NCI-H2196 (cell line): ENCODE data around the gene DYRK4.
A peak's percentile ranks its signal among the peaks of the same experiment; 100 is the strongest.

Source experiments
- DNase-seq: peaks from one replicate; lab custom pipeline; 2025; ENCODE audit not compliant: unreplicated experiment; lab: John Stamatoyannopoulos, UW

The DYRK4 gene

DNA sequence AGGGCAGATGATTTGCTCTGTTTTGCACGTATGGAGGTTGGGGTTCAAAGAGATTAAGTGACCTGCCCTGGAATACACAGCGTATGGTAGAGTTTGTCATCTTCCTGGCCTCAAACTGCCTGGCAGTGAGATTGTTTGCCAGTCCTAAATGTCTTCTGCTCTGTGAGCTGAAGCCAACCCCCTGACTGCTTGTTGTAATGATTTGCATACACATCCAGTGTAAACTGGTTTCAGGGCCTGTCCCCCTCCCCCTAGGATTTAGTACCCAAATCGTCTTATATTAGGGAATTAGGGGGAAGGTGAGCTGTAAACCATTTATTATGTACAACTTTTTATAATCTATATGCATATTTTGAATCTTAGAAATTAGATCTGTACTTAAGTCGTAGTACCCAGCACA lies 48.5 kb downstream of the DYRK4 start:
- DNase-seq, result no peak

DNA sequence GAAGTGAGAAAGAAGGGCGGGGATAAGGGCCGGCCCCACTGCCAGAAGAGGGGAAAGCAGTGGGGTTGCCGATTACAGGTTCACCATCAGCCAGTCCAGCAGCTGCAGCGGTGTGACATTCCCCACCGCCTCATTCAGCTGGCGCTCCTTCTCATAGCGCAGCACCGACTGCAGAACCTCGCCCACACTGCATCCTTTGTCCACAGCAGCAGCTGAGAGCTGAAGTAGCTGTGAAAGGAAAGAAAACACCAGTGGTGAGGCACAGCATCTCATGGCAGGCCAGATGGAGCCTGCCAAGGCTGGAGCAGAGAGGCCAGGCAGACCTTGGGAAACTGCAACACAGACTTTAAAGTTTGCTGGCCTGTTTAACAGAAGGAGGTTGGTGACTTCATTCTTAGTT lies 53.7 kb downstream of the DYRK4 start:
- DNase-seq, result no peak

DNA sequence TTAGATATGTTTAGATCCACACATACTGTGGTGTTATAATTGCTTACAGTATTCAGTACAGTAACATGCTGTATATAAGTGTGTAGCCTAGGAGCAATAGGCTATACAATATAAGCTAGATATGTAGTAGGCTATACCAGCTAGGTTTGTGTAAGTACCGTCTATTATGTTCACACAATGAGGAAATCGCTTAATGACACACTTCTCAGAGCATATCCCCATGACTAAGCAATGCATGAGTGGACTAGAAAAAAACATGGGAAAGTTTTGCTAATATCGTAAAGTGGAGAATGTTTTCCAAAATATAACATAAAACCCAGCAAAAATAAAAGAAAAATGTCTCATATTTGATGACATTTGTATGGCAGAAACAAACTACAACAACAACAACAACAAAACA lies 59.5 kb downstream of the DYRK4 start:
- no peak for DNase-seq

DNA sequence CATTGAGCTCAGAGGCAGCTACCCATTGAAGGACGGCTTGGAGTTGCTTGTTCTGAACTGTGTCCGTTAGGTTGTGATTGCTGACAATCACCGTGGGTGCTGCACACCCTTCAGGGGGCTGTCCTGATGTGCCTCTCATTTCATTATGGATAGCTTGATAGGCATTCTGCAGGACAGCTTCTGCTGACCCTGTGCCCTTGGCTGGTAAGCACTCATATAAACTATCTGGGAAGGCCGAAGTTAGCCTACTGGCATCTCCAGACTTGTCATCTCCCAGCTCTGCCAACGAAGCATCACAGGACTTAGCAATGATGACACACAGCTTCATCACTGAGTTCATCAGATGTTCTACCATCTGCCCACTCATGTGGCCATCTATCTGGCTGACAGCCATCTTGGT lies 64.5 kb downstream of the DYRK4 start:
- DNase-seq, result no peak

DNA sequence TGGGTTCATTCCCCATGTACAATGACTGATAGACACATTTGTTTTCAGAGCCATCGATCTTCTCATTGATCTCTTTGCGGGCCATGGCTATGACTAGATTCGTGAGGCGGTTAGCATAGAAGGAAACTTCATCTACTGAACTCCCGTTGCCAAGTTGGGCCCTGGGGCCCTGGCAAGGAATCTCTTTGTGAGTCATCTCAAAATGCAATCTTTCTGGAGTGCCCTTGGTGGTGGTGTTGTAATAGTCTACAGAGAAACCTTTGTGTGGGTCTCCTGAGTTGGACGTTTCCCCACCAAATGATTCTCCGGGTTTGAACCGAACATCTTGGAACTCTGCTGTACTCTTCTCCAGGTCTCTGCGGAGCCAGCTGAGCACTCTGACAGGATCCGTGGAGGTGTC lies 66.4 kb downstream of the DYRK4 start:
- no peak for DNase-seq

DNA sequence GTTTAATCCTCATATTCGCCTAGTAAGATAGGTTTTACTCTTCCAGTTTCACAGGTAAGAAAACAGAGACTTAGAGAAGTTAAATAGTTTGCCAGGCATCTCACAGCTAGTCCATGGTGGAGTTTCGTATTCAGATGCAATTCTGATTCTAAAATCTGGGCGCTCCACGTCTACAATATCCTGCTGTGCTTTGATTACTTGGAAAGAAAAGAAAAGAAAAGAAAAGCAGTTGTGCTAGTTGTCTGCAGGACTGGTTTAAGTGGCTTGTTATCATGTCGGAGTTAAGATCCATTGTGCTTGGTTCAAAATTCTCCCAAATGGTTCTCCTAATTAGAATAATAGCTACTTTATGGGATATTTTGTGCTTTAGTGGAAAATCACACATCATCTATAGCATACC lies 68.3 kb downstream of the DYRK4 start:
- no peak for DNase-seq

DNA sequence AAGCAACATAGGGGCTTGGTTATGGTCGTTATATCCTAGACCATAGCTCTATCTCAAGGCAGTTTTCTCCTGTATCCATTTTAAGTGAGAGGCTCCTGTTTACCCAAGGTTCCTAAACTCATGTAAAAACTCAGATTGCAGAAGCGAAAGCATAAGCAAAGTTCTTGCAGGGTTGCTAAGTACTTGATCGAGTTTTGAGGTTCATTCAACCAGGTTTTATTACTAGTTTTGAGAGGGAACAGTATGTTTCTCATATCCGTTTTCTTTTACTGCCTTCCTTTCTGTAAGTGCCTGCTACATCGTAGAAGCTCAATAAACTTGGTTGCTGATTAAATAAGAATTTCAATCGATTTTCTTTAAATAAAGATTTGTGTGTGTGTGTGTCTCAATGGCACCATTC lies 81.7 kb downstream of the DYRK4 start:
- no peak for DNase-seq

DNA sequence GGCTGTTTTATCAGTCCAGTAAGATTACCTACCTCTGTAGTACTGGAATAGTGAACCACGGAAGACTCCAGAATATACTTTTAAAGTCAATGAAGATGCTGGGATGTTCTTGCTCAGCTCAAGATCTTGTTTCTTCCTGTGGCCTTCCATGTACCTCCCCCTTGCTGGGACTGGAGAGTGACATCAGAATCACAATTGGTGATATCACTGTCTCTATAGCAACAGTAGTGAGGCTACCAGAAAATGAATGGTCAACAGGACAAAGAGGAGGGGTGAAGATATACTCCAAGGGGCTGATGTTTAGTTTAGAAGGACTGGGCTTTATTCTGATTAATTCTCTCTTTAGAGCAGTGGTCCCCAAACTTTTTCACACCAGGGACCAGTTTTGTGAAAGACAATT lies 83.0 kb downstream of the DYRK4 start:
- DNase-seq, result no peak

DNA sequence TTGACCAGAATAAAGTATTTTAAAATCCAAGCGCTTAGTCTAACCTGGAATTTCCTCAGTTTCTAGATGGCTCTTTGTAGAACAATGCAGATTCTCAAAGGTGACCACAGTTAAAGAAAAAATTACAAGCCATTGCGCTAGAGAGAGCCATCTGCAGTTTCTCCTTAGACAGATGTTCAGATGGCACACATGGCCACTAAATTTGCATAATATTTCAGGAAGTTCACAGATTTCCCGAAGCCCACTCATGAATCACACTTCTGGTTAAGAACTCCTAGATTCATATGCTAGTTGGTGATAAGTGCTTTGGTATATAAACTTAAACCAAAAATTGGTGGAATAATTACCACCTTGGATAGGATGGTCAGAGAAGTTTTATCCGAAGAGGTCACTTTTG lies 86.1 kb downstream of the DYRK4 start:
- DNase-seq, result no peak

DNA sequence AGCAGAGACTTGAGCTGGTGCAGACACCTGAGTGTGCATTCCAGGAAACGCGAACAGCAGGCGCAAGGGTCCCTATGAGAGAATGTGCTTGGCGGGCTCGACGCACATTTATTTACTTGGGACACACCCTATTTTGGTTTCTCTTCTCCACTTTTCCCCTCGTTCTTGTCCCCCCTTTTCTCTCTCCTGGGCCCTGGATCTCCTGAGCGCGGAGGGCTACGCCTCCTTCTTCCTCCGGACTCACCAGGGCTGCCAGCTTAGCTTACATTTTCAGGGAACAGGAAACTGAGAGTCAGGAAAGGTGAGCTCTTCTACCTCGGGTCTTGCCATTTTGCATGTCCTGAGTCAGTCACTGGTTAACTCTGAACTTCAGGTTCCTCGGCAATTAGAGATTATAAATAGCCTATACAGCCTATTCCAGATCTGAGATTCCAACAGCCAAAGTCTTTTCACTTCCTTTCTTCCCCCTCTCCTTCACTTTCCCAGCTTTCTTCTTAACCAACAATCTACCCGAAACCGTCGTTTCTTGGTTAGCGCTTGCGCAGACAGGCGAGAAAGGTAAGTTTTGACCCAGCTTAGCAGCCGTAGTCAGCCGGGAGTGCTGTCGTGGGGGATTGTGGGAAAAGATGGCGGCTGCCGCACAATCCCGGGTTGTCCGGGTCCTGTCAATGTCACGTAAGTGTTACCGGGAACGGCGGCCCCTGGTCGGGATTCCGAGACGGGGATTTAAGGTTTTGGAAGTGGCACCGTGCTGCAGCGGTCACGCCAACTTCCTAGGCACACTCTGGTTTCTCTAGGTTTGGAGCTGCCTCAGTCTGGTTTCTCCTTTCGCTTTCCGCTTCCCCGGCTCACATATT lies 86.7 kb downstream of the DYRK4 start, which contains the start of the genes AKAP3 and NDUFA9:
AKAP3 (minus strand) TSS at position 551 of the 857 bp plus-strand sequence. CDS start 10,855 bp downstream, outside the sequence.
NDUFA9 (plus strand) TSS at position 614 of the 857 bp plus-strand sequence; CDS start at position 627, 13 bp downstream.
- DNase-seq, result peak; percentile 44

DNA sequence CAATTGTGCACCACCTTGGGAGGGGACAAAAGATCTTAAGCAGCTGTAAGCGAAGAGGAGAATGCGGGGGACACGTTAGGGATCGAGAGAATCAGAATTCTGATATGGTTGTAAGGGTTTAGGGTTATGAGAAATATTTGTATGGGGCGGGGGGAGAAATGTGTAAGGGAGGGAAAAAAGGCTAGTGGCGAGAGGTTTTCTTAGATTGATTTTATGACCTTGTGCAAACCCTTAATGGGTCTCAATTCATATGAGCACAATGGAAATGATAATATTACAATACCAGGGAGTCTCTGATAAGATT lies 87.3 kb downstream of the DYRK4 start:
- DNase-seq, result no peak

DNA sequence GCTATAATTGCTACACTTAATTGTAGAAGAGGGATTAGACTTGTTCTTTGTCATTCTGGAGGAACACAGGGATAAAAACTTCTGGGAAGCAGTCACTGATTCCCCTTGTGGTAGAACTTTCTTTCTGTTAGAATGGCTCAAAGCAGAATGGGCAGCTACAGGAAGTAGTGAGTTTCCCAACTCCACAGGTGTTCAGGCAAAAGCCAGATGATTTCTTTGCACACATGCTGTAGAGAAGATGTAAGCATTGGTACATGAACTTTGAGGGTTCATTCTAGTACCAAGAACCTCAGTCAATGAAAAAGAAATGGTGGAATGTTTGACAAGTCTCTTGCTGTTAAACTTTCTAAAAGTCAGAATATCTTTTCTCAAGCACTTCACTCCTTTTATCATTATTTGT lies 91.2 kb downstream of the DYRK4 start:
- no peak for DNase-seq

DNA sequence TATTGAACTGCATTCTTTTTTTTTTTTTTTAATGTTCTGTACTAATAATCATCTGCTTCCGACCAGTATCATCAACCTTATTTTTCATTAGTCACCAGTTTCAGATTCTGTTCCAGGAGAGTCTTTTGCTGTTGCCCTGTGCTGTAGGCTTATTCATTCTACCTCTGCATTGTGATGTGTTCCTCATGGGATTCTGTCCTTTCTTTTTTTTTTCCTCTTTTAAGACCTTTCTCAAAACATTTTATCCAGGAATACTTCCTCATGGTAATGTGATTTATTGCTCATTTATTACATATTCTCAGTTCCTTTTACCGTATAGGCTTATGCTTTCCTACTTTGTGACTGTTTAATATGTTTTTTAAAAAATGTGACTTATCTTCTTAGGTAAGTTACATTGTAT lies 91.7 kb downstream of the DYRK4 start:
- no peak for DNase-seq
